Epithelial cell of prostate (primary cell): Measurements from ENCODE around the gene SUPT3H.

Experiments used
- DNase-seq: peaks from one replicate; pipeline ENCODE4 v3.0.0-alpha.2; 2011; ENCODE audit warnings: low read depth, low spot score
- H3K27ac ChIP-seq: fragments of 450-650 bp; 2 replicates; pipeline ENCODE4 v1.5.1; 2017; ENCODE audit warnings: mild to moderate bottlenecking

Gene SUPT3H

GRCh38 chr6:45031601-45032000 lies 346.1 kb downstream of the SUPT3H start:
- H3K27ac ChIP-seq: no peak overlapping the region
- DNase-seq: peak; percentile 50

- H3K27ac ChIP-seq: no peak overlapping the region
- no peak for DNase-seq
Observed at GRCh38 chr6:45027126-45027525, 350.6 kb downstream of the SUPT3H start.

- no peak overlapping the region for H3K27ac ChIP-seq
- no peak for DNase-seq
Observed at GRCh38 chr6:45026003-45026516, 351.7 kb downstream of the SUPT3H start.

DNA sequence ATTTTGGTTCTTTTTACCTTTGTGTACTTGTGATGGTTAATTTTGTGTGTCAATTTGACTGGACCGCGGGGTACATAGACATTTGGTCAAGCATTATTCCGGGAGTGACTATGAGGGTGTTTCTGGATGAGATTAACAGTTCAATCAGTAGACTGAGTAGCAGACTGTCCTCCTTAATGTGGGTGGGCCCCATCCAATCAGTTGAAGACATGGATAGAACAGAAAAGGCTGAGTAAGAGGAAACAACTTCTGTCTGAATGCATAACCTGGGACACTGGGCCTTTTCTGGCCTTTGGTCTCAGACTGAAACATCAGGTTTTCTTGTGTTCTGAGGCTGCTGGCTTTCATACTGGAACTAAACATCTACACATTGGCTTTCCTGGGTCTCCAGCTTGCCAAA lies 353.1 kb downstream of the SUPT3H start:
- no peak overlapping the region for H3K27ac ChIP-seq
- DNase-seq: no peak

GRCh38 chr6:45021676-45022075 lies 356.1 kb downstream of the SUPT3H start:
- H3K27ac ChIP-seq: no peak overlapping the region
- DNase-seq: no peak

GRCh38 chr6:45012687-45013086 lies 365.0 kb downstream of the SUPT3H start:
- no peak overlapping the region for H3K27ac ChIP-seq
- peak; percentile 12 for DNase-seq

DNA sequence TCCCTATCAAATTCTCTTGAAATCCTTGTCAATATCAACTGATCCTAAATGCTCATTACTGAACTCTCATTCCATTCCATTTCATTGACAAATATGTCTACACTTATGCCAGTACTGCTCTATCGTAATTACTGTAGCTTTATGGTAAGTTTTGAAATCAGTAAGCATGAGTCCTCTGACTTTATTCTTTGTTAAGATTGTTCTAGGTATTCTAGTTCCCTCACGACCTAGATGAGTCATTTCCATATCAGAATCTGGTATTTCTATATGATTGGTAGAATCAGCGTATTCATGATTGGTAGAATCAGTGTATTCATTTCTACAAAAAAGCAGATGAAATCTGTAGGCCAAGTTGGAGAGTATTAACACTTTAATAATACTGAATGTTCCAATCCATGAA lies 368.2 kb downstream of the SUPT3H start:
- no peak overlapping the region for H3K27ac ChIP-seq
- no peak for DNase-seq

GRCh38 chr6:45006893-45007292 lies 370.8 kb downstream of the SUPT3H start:
- DNase-seq: no peak
- H3K27ac ChIP-seq: no peak overlapping the region

GRCh38 chr6:45003961-45004360 lies 373.8 kb downstream of the SUPT3H start:
- DNase-seq: no peak
- H3K27ac ChIP-seq: no peak overlapping the region

GRCh38 chr6:45003387-45003786 lies 374.3 kb downstream of the SUPT3H start:
- no peak overlapping the region for H3K27ac ChIP-seq
- DNase-seq: no peak

DNA sequence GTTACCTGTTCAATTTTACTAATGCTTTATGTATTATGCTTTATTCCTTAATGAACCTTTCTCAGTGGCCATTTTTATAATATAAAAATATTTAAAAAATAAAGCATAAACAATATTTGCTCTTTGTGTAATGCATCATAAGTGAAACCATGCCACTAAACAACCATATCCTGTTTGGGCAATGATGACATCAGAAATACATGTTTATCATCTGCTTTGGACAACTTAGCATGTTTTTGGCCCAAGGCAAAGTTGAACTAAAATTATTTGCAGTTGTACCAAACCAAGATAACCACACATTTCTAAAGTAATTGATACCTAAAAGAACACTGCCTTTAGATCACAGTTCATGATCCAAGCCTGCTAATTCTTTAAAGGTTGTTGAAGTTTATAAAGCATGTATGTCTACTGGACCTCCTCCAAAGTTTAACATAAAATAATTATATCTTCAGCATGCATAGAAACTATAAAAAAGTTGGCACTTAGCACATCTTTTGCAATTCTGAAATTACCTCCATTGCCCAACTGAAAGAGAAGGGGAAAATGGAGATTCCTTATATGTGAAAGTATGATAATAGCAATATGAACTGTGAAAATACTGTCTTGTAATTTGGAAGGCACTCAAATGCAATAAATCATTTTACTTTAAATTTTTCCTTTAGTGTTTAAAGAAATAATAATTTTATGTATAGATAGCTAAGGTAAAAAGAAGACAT lies 375.2 kb downstream of the SUPT3H start:
- no peak for DNase-seq
- H3K27ac ChIP-seq: no peak overlapping the region

DNA sequence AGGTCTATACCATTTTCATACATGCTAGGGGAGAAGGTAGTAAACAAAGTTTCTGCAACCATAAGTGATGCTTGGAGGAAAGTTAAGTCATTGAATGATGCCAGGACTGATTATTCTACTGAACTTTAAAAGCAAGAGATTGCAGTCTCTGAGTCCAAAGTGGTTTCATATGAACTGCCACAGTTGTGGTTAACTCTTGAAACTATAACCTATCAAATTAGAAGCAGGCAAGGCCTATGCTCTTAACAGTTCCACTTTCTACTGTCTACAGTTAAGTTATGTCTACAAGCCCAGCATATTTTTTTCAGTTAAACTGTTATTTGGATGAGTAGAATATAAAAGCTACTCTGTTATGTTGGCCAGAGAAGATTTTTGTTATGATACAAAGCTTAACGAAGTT lies 376.1 kb downstream of the SUPT3H start:
- no peak overlapping the region for H3K27ac ChIP-seq
- no peak for DNase-seq

GRCh38 chr6:45000833-45001232 lies 376.9 kb downstream of the SUPT3H start:
- no peak for DNase-seq

GRCh38 chr6:44999066-44999465 lies 378.7 kb downstream of the SUPT3H start:
- DNase-seq: no peak
- no peak overlapping the region for H3K27ac ChIP-seq

More at GRCh38 chr6:45000833-45001232, 376.9 kb downstream of the SUPT3H start:
- no peak overlapping the region for H3K27ac ChIP-seq

GRCh38 chr6:44995486-44996132 lies 382.1 kb downstream of the SUPT3H start:
- no peak overlapping the region for H3K27ac ChIP-seq
- DNase-seq: no peak

DNA sequence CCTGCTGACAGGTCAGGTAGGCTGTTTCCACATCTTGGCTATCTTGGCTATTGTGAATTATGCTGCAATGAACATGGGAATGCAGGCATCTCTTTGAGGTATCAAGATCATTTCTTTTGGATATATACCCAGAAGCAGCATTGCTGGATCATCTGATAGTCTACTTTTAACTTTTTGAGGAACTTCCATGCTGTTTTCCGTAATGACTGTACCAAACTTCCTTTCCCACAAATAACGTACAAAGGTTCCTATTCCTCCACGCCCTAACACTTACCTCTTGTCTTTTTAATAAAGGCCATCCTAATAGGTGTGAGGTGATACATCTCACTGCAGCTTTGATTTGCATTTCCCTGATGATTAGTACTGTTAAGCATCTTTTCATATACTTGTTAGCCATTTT lies 388.3 kb downstream of the SUPT3H start:
- DNase-seq: no peak
- no peak overlapping the region for H3K27ac ChIP-seq

GRCh38 chr6:44985006-44985405 lies 392.7 kb downstream of the SUPT3H start:
- DNase-seq: no peak
- no peak overlapping the region for H3K27ac ChIP-seq

DNA sequence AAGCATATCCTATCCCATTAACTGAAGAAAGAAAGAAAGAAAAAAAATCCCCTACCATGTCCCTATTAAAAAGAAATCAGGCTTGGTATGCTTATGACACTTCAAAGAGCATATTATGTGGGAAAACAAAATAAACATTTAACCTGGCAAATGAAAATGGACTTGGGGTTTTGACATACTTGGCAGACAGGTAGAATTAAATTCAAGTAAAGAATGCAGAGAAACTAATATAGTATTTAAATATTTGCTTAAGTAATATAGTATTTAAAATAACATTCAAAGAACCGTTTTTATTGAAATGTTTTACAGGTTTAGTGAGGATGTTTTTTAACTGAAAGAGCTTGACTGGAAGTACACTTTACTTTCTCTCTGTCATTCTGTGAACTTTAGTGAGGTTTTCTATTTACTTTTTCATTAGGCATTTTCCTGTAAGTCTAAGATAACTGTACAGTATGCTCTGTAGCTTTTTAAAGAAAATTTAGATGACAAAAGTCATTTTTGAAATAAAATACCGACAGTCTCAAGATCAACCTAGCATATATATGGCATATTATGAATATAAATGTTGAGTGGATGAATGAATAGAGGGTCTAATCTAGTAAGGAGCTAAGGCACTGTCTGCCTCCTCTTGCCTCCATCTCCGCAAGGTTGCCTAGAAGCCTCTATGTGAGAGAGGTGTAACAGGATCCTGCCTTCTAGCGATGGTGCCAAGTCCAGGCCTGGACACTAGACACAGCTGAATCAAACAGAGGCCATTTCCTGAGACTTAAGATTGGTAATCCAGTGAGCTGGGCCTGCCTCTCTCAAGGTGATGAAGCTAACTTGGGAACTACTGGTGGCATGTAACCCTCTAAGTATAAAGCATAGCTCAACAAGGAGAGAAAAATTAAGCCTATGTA lies 394.0 kb downstream of the SUPT3H start:
- DNase-seq: no peak

DNA sequence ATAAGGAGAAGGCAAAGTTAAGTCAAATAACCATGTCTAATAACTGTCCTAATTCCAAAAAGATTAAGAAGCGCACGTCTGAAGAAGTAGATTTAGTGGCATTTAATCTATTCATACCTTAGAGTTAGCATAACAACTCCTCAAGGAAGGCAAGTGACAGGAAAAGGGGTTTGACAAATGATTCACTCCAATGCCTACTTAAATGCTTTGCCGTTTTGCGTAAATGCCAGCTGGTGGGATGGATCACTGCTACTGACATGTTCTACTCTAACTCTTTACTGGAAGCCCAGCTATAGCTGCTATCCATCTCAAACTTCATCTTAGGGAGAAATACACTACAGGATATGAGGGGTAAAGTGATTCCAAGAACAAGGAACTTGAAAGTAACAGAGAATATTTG lies 396.9 kb downstream of the SUPT3H start:
- no peak for DNase-seq
- H3K27ac ChIP-seq: no peak overlapping the region

More for the DNA sequence above, 394.0 kb downstream of the SUPT3H start:
- no peak overlapping the region for H3K27ac ChIP-seq

GRCh38 chr6:44976677-44977641 lies 400.8 kb downstream of the SUPT3H start:
- DNase-seq: no peak
- peak overlapping the region; percentile 18 for H3K27ac ChIP-seq
